Kidney (tissue), 14 donors: ENCODE data around the gene ACRBP. TPM values are rescaled to one million over a fixed set of nuclear protein-coding genes. Genes with fewer than 3 reads are reported as not detected.

Source experiments
- DNase-seq, 5 donors: peaks; one replicate each; pipeline ENCODE4 v3.0.0-alpha.2; 2013 to 2020
- FAIRE-seq: peaks from 2 replicates; lab custom pipeline; 2012; peaks lifted over from hg19 to GRCh38; lab: Jason Lieb, UNC
- H3K27ac ChIP-seq, 2 donors: one replicate each; pipeline ENCODE4 v1.7.0; 2013; ENCODE audit warnings: low read depth in 2 of 2, low read length in 2 of 2, inconsistent platforms in 1 of 2
- H3K27me3 ChIP-seq: one replicate; pipeline ENCODE4 v1.7.1; 2013; ENCODE audit warnings: low read length, inconsistent platforms; ENCODE audit not compliant: control insufficient read depth, insufficient read depth
- H3K36me3 ChIP-seq, 3 donors: one replicate each; pipeline versions ENCODE4 v1.7.0 to v1.7.1; 2013; ENCODE audit warnings: low read length in 3 of 3, control low read depth in 1 of 3, inconsistent platforms in 1 of 3; ENCODE audit not compliant: insufficient read depth in 3 of 3, control insufficient read depth in 2 of 3
- H3K4me1 ChIP-seq, 3 donors: one replicate each; pipeline versions ENCODE4 v1.7.0 to v1.7.1; 2013; ENCODE audit warnings: low read length in 3 of 3, inconsistent platforms in 1 of 3, low read depth in 1 of 3; ENCODE audit not compliant: control insufficient read depth in 2 of 3, insufficient read depth in 2 of 3
- H3K4me3 ChIP-seq, 3 donors: one replicate each; pipeline versions ENCODE4 v1.7.0 to v1.8.1; 2013; ENCODE audit warnings: low read length in 3 of 3, control low read depth in 1 of 3, inconsistent platforms in 1 of 3
- H3K9ac ChIP-seq, 3 donors: one replicate each; pipeline versions ENCODE4 v1.7.0 to v1.7.1; 2013; ENCODE audit warnings: low read length in 3 of 3, control low read depth in 1 of 3, inconsistent platforms in 1 of 3
- H3K9me3 ChIP-seq, 3 donors: one replicate each; pipeline versions ENCODE4 v1.7.0 to v1.7.1; 2013; ENCODE audit warnings: low read length in 3 of 3, control low read depth in 1 of 3, inconsistent platforms in 1 of 3; ENCODE audit not compliant: control insufficient read depth in 2 of 3, insufficient read depth in 1 of 3
- intact Hi-C: fragments of 100-400 bp; cut with DNase I; formaldehyde crosslinking; loops from one replicate; pipeline ENCODE4 v1.11.1; 2022
- polyA plus RNA-seq: library from polyadenylated mRNA; stranded (reverse); fragments of 350-450 nt; fragmentation: Illumina TruSeq; extraction: RNeasy Lipid Tissue Mini Kit (QIAGEN cat#74804); gene quantifications from one replicate; pipeline ENCODE4 v1.2.3, GENCODE V29; 2014; ENCODE audit warnings: low read depth, low replicate concordance; ENCODE audit not compliant: insufficient read depth
- total RNA-seq: library from RNA; stranded (reverse); fragmentation: NEBNext Ultra II Directional; extraction: Animal tissue kit (Norgen Biotek cat#: 25700); gene quantifications from one replicate; pipeline ENCODE4 v1.2.1, GENCODE V29; 2021
- TF ChIP-seq, protein P1 (sequence below): IDR thresholded peaks from 3 replicates; pipeline ENCODE4 v1.5.1; 2012; ENCODE audit warnings: mild to moderate bottlenecking, moderate library complexity, borderline replicate concordance; ENCODE audit not compliant: insufficient read depth; ENCODE audit errors: extremely low read depth
- donor health status: control.
- donor health status: control.
- donor health status: control.
- donor health status: control.
- donor health status: control.
- donor health status: DM: yes; HTN: yes; CAD: no.
- donor health status: Normal renal cell carcinoma (clear cell type).

ACRBP gene
- total and polyA plus RNA-seq, 2 donors from 2014 or later, result 2.1 to 3.4 TPM

DNA sequence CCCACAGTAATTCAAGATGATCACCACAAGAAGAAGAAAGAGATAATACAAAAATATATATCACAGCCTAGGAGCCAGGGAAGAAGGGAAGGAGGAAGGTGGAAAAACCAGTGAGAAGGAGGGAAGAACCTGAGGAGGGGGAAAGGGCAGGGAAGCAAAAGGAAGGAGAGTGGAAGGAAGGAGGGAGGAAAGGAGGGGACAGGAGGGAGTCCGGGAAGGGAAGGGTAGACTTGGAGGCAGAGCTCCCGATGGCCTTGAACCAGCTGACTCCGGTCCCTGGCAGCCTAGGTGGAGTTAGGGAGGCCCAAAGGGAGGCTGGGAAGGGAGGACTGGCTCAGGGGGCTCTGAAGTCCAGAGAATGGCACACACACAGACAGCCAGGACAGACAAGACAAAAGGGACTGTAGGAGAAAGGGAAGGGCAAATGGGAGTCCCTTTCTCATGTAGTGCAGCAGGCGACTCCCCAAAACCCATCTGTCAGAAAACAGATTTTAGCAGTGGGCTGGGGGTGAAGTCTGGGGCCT is 46.7 kb upstream of the ACRBP start:
- no peak for DNase-seq
- Histone ChIP-seq H3K27me3 (no peaks in the 10 kb centered on the region), H3K27ac (no peak overlapping the region), H3K4me3 (no peak overlapping the region), H3K9me3 (no peaks in the 10 kb centered on the region), H3K36me3 (no peaks in the 10 kb centered on the region), H3K4me1 (peaks cover 0 to 5% (median 0%) of the 10 kb centered on the region in 3 donors), H3K9ac (no peak overlapping the region)
- TF ChIP-seq, protein P1, sequence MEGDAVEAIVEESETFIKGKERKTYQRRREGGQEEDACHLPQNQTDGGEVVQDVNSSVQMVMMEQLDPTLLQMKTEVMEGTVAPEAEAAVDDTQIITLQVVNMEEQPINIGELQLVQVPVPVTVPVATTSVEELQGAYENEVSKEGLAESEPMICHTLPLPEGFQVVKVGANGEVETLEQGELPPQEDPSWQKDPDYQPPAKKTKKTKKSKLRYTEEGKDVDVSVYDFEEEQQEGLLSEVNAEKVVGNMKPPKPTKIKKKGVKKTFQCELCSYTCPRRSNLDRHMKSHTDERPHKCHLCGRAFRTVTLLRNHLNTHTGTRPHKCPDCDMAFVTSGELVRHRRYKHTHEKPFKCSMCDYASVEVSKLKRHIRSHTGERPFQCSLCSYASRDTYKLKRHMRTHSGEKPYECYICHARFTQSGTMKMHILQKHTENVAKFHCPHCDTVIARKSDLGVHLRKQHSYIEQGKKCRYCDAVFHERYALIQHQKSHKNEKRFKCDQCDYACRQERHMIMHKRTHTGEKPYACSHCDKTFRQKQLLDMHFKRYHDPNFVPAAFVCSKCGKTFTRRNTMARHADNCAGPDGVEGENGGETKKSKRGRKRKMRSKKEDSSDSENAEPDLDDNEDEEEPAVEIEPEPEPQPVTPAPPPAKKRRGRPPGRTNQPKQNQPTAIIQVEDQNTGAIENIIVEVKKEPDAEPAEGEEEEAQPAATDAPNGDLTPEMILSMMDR, result no peak
- FAIRE-seq, result no peak
- intact Hi-C loops, result no loop called here

GRCh38 chr12:6692888-6693287 is 45.7 kb upstream of the ACRBP start:
- Histone ChIP-seq H3K9ac (no peak overlapping the region), H3K4me1 (peaks cover 0 to 7% (median 6%) of the 10 kb centered on the region in 3 donors), H3K27ac (no peak overlapping the region), H3K9me3 (no peaks in the 10 kb centered on the region), H3K27me3 (no peaks in the 10 kb centered on the region), H3K4me3 (no peak overlapping the region), H3K36me3 (no peaks in the 10 kb centered on the region)
- intact Hi-C loops, result no loop called here
- no peak for FAIRE-seq
- TF ChIP-seq, protein P1, result no peak
- no peak for DNase-seq

- H3K27ac ChIP-seq, result no peak overlapping the region
- no peak for FAIRE-seq
- no peaks in the 10 kb centered on the region for H3K9me3 ChIP-seq
- H3K4me1 ChIP-seq, result peaks cover 0 to 15% (median 14%) of the 10 kb centered on the region in 3 donors
- no peak overlapping the region for H3K4me3 ChIP-seq
- H3K27me3 ChIP-seq, result no peaks in the 10 kb centered on the region
- H3K9ac ChIP-seq, result no peak overlapping the region
- DNase-seq, result no peak
- intact Hi-C loops, result no loop called here
- no peaks in the 10 kb centered on the region for H3K36me3 ChIP-seq
- TF ChIP-seq, protein P1, result no peak
Observed at GRCh38 chr12:6691473-6691872, 44.2 kb upstream of the ACRBP start.
